Fibroblast of skin of scalp (primary cell): Measurements from ENCODE around the gene PAK5.

Source experiments
- DNase-seq: peaks from one replicate; pipeline ENCODE4 v3.0.0-alpha.2; 2013

The PAK5 gene

GRCh38 chr20:9789131-9789530 lies 49.7 kb downstream of the PAK5 start:
- DNase-seq, result no peak

GRCh38 chr20:9775176-9775575 lies 63.7 kb downstream of the PAK5 start:
- DNase-seq, result no peak

GRCh38 chr20:9769954-9770353 lies 68.9 kb downstream of the PAK5 start:
- DNase-seq, result no peak

GRCh38 chr20:9761476-9761875 lies 77.4 kb downstream of the PAK5 start:
- no peak for DNase-seq

GRCh38 chr20:9759392-9759791 lies 79.5 kb downstream of the PAK5 start:
- DNase-seq, result no peak

- DNase-seq, result no peak
Measured at GRCh38 chr20:9758752-9759151, 80.1 kb downstream of the PAK5 start.

GRCh38 chr20:9756660-9757059 lies 82.2 kb downstream of the PAK5 start:
- DNase-seq, result no peak

GRCh38 chr20:9755301-9755700 lies 83.6 kb downstream of the PAK5 start:
- DNase-seq, result no peak

- DNase-seq, result no peak
Measured at GRCh38 chr20:9744551-9744950, 94.3 kb downstream of the PAK5 start.

GRCh38 chr20:9743871-9744270 lies 95.0 kb downstream of the PAK5 start:
- DNase-seq, result no peak

- DNase-seq, result no peak
Measured at GRCh38 chr20:9742821-9743220, 96.1 kb downstream of the PAK5 start.

GRCh38 chr20:9741996-9742395 lies 96.9 kb downstream of the PAK5 start:
- DNase-seq, result no peak

GRCh38 chr20:9740486-9740885 lies 98.4 kb downstream of the PAK5 start:
- no peak for DNase-seq

GRCh38 chr20:9739991-9740390 lies 98.9 kb downstream of the PAK5 start:
- no peak for DNase-seq

- no peak for DNase-seq
Measured at GRCh38 chr20:9736373-9736772, 102.5 kb downstream of the PAK5 start.

- no peak for DNase-seq
Measured at GRCh38 chr20:9723501-9724202, 115.2 kb downstream of the PAK5 start.

GRCh38 chr20:9711872-9712271 lies 127.0 kb downstream of the PAK5 start:
- no peak for DNase-seq

GRCh38 chr20:9710685-9711084 lies 128.2 kb downstream of the PAK5 start:
- DNase-seq, result no peak

GRCh38 chr20:9705722-9706476 lies 133.0 kb downstream of the PAK5 start:
- DNase-seq, result no peak

GRCh38 chr20:9699181-9699580 lies 139.7 kb downstream of the PAK5 start:
- DNase-seq, result no peak

GRCh38 chr20:9689041-9689440 lies 149.8 kb downstream of the PAK5 start:
- DNase-seq, result no peak

GRCh38 chr20:9686866-9687265 lies 152.0 kb downstream of the PAK5 start:
- no peak for DNase-seq

GRCh38 chr20:9686455-9686854 lies 152.4 kb downstream of the PAK5 start:
- no peak for DNase-seq

- DNase-seq, result no peak
Measured at GRCh38 chr20:9686001-9686400, 152.9 kb downstream of the PAK5 start.
